T-helper 2 cell treated with Interferon-gamma antibody and Interleukin-4, amounts not matched to agents 5 μg/mL and 100 μg/mL, for 36 hours (primary cell): ENCODE results near the gene HAVCR2.

Experiments used
- DNase-seq: peaks from one replicate; pipeline ENCODE4 v3.0.0; 2021; ENCODE audit warnings: low spot score
- H3K27ac Mint-ChIP-seq: one replicate; pipeline ENCODE4 v1.8.0; 2021; ENCODE audit warnings: mild to moderate bottlenecking, mixed read lengths
- H3K27me3 Mint-ChIP-seq: one replicate; pipeline ENCODE4 v1.8.0; 2021; ENCODE audit warnings: low read depth, mixed read lengths
- H3K36me3 Mint-ChIP-seq: one replicate; pipeline ENCODE4 v1.8.0; 2021; ENCODE audit warnings: low read depth, mixed read lengths
- H3K4me1 Mint-ChIP-seq: one replicate; pipeline ENCODE4 v1.8.0; 2021; ENCODE audit warnings: low read depth, mixed read lengths
- H3K4me3 Mint-ChIP-seq: one replicate; pipeline ENCODE4 v1.8.0; 2022; ENCODE audit warnings: mild to moderate bottlenecking, moderate library complexity, mixed read lengths
- H3K9me3 Mint-ChIP-seq: one replicate; pipeline ENCODE4 v1.8.0; 2021; ENCODE audit warnings: mixed read lengths

Gene HAVCR2

DNA sequence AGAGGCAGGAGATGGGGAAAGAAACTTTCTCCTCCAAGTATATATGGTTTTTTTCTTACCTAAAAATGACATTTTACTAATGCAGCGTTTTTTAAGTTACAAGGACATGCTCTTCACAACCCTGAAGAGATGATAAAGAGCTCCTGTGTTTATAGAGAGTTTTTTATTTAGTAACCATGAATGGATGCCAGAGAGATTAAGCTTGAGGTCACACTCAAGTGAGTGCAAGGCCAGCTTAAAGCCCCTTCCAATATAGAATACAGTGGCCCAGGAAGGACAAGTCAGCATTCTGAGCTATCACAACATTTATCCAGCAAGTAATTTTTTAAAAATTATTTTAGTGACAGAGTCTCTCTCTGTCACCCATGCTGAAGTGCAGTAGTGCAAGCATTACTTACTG is 6.7 kb upstream of the HAVCR2 start:
- Mint-ChIP-seq H3K36me3 (peaks cover 1% of the 10 kb centered on the region), H3K9me3 (peaks cover 3% of the 10 kb centered on the region), H3K4me1 (peaks cover 33% of the 10 kb centered on the region), H3K27ac (no peak overlapping the region), H3K27me3 (no peaks in the 10 kb centered on the region), H3K4me3 (no peak overlapping the region)
- DNase-seq = no peak

DNA sequence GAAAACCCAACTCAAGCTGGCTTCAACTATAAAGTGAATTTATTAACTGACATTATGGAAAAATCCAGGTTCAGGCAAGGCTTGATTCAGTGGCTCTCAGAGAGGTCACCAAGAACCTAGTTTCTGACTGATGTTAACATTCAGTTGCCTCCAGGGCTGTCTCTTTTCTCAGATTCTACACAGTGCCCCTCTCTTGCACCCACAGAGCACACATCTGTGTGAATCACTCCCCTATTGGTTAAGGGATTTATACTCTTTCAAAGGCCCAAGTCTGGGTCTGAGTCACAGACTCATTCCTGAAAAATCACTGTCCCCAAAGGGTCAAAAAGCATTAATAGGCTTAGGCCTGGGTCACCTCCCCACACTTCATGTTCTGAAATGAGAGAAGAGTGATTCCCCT is 6.2 kb upstream of the HAVCR2 start:
- Mint-ChIP-seq H3K9me3 (peaks cover 3% of the 10 kb centered on the region), H3K4me3 (no peak overlapping the region), H3K27me3 (no peaks in the 10 kb centered on the region), H3K27ac (no peak overlapping the region), H3K36me3 (peaks cover 1% of the 10 kb centered on the region), H3K4me1 (peaks cover 34% of the 10 kb centered on the region)
- DNase-seq = no peak

GRCh38 chr5:157113002-157113401 is 4.2 kb upstream of the HAVCR2 start:
- Mint-ChIP-seq H3K4me3 (peak overlapping the region; percentile 21), H3K9me3 (no peaks in the 10 kb centered on the region), H3K27ac (peak overlapping the region; percentile 46), H3K27me3 (no peaks in the 10 kb centered on the region), H3K36me3 (peaks cover 6% of the 10 kb centered on the region), H3K4me1 (peaks cover 50% of the 10 kb centered on the region)
- DNase-seq = no peak

- Mint-ChIP-seq H3K36me3 (peaks cover 29% of the 10 kb centered on the region), H3K27me3 (no peaks in the 10 kb centered on the region), H3K4me1 (peaks cover 52% of the 10 kb centered on the region), H3K27ac (peak overlapping the region; percentile 95), H3K4me3 (peak overlapping the region; percentile 92), H3K9me3 (no peaks in the 10 kb centered on the region)
- peak; percentile 50 for DNase-seq
These were observed 900 bp upstream of the HAVCR2 start for GRCh38 chr5:157109744-157110143.

DNA sequence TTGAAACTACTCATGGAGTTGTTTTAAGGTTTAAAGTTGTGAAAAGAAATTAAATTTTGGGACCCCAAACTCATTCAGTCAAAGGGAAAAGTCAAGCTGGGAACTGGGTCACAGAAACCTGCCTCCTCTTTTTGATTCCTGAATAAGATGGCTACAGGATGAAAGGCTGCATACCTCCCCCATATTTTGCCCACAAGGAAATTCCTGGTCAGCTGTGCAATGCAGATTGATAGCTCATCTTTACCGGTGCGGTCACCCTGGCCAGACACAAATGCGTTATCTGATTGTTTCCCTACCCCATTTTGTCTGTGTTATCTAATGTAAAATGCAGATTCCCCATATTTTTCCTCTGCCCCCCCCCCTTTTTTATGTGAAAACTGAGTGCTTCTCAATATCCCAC is 1.3 kb downstream of the HAVCR2 start:
- peaks cover 44% of the 10 kb centered on the region for H3K36me3 Mint-ChIP-seq
- no peaks in the 10 kb centered on the region for H3K9me3 Mint-ChIP-seq
- H3K4me3 Mint-ChIP-seq = peak overlapping the region; percentile 92
- peaks cover 49% of the 10 kb centered on the region for H3K4me1 Mint-ChIP-seq
- DNase-seq = no peak
- H3K27ac Mint-ChIP-seq = peak overlapping the region; percentile 58
- no peaks in the 10 kb centered on the region for H3K27me3 Mint-ChIP-seq

GRCh38 chr5:157106630-157107461 is 2.0 kb downstream of the HAVCR2 start:
- peaks cover 49% of the 10 kb centered on the region for H3K36me3 Mint-ChIP-seq
- H3K27me3 Mint-ChIP-seq = no peaks in the 10 kb centered on the region
- H3K27ac Mint-ChIP-seq = peak overlapping the region; percentile 58
- peak overlapping the region; percentile 92 for H3K4me3 Mint-ChIP-seq
- peaks cover 49% of the 10 kb centered on the region for H3K4me1 Mint-ChIP-seq
- H3K9me3 Mint-ChIP-seq = no peaks in the 10 kb centered on the region
- DNase-seq = peak; percentile 43

DNA sequence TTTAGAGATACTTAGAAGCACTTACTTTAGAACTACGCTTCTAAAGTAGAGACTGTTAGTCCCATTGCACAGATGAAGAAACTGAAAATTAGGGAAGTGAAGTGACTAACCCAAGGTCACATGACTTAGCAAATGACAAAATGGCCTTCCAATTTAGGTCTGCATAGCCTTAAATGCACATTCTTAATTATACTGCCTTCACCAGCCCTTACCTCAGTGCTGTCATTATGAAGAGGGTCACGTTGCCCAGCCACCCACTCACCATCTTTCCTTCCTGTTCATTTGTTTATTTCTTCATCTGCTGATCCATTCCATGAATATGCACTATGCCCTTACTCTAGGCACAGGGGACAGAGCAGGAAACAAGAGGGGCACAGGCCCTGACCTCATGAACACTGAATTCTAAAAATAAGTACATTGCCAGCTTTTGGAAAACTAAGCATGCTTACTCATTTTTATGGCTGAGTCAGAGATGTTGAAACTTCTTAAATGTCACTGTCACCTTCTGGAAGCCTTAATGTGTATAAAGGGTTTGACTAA is 8.6 kb downstream of the HAVCR2 start:
- H3K27me3 Mint-ChIP-seq = no peaks in the 10 kb centered on the region
- peaks cover 59% of the 10 kb centered on the region for H3K36me3 Mint-ChIP-seq
- H3K9me3 Mint-ChIP-seq = no peaks in the 10 kb centered on the region
- peak overlapping the region; percentile 2 for H3K4me3 Mint-ChIP-seq
- H3K4me1 Mint-ChIP-seq = peaks cover 24% of the 10 kb centered on the region
- DNase-seq = peak; percentile 65
- peak overlapping the region; percentile 73 for H3K27ac Mint-ChIP-seq

DNA sequence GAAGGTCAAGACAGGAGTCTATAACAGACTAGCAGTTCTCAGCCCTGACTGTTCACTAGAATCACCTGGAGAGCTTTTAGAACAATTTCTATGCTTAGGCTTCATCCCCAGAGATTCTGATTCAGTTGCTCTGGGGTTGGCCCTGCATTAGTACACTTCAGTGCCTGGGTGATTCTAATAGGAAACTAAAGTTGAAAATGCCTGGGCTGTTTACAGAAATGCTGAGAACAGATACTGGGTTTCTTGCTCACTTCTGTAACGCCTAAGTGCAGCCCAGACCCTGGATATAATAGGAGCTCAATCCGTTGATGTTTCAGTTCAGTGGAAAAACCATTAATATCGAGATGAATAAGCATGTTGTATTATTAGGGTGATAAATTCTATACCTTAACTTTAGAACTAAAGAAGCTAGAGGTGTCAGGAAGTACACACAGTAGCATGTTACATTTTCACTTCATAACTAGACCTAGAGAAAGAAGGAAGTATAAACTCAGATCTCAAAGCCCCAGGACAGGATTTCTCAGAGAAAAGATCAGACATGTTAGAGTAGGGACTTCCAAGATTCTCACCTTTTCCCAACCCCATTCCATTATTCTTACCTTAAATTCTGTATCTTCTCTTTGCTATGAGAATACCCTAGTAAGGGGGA is 20.4 kb downstream of the HAVCR2 start:
- H3K36me3 Mint-ChIP-seq = peaks cover 73% of the 10 kb centered on the region
- no peak overlapping the region for H3K4me3 Mint-ChIP-seq
- H3K27ac Mint-ChIP-seq = no peak overlapping the region
- no peaks in the 10 kb centered on the region for H3K9me3 Mint-ChIP-seq
- peaks cover 5% of the 10 kb centered on the region for H3K4me1 Mint-ChIP-seq
- H3K27me3 Mint-ChIP-seq = no peaks in the 10 kb centered on the region
- no peak for DNase-seq

- H3K27ac Mint-ChIP-seq = no peak overlapping the region
These were observed 22.0 kb downstream of the HAVCR2 start for GRCh38 chr5:157086751-157087359.

GRCh38 chr5:157085930-157086329 is 22.9 kb downstream of the HAVCR2 start:
- DNase-seq = no peak
- Mint-ChIP-seq H3K4me1 (peaks cover 7% of the 10 kb centered on the region), H3K36me3 (peaks cover 72% of the 10 kb centered on the region), H3K9me3 (no peaks in the 10 kb centered on the region), H3K27ac (no peak overlapping the region), H3K27me3 (no peaks in the 10 kb centered on the region), H3K4me3 (no peak overlapping the region)

More at GRCh38 chr5:157086751-157087359, 22.0 kb downstream of the HAVCR2 start:
- Mint-ChIP-seq H3K36me3 (peaks cover 78% of the 10 kb centered on the region), H3K9me3 (no peaks in the 10 kb centered on the region), H3K27me3 (no peaks in the 10 kb centered on the region), H3K4me3 (no peak overlapping the region), H3K4me1 (peaks cover 7% of the 10 kb centered on the region)
- no peak for DNase-seq

DNA sequence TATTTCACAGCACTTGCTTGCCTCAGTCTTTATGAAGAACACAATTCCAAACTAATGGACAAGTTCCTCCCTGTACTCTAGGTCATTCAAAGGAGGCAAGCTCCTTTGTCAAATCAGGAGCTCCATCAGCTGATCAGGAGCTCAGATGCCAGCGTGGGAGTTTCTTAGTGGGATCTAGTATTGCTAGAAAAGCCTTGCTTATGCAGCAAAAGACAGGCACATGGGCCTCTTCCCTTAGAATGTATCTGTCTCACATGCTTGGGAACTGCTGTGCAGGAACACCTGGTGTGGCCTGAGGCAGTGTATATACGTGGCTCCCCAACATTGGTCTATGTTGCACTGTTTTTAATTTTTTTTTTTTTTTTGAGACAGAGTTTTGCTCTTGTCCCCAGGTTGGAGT is 28.6 kb downstream of the HAVCR2 start:
- H3K27ac Mint-ChIP-seq = no peak overlapping the region
- H3K4me1 Mint-ChIP-seq = peaks cover 17% of the 10 kb centered on the region
- H3K27me3 Mint-ChIP-seq = no peaks in the 10 kb centered on the region
- no peak overlapping the region for H3K4me3 Mint-ChIP-seq
- H3K9me3 Mint-ChIP-seq = peaks cover 5% of the 10 kb centered on the region
- no peak for DNase-seq
- H3K36me3 Mint-ChIP-seq = peaks cover 25% of the 10 kb centered on the region

DNA sequence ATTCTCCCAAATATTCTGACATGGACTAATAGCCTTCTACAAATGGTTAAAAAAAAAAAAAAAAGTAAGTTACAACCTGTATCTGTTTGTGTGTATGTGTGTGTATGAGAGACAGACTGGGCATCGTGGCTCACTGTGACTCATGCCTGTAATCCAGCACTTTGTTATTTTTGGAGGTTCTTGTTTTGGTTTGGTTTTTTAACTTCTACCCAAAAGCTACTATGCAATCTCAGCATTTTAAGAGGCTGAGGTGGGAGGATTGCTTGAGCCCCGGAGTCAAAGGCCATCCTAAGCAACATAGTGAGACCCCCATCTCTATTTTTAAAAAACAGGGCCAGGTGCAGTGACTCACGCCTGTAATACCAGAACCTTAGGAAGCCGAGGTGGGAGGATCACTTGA is 32.3 kb downstream of the HAVCR2 start:
- Mint-ChIP-seq H3K4me3 (peak overlapping the region; percentile 0), H3K36me3 (peaks cover 9% of the 10 kb centered on the region), H3K27me3 (no peaks in the 10 kb centered on the region), H3K9me3 (peaks cover 9% of the 10 kb centered on the region), H3K4me1 (peaks cover 43% of the 10 kb centered on the region), H3K27ac (peak overlapping the region; percentile 4)
- peak; percentile 22 for DNase-seq

DNA sequence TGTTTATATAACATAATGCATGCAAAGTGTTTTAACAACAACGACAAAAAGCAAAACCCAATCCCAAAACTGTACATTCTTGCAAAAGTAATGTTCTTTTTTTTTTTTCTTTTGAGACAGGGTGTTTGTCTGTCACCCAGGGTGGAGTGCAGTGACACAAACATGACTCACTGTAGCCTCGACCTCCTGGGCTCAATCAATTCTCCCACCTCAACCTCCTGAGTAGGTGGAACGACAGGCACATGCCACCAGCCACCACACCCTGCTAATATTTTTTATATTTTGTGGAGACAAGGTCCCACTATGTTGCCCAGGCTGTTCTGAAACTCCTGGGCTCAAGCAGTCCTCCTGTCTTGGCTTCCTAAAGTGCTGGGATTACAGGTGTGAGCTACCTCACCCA is 36.3 kb downstream of the HAVCR2 start:
- peaks cover 9% of the 10 kb centered on the region for H3K9me3 Mint-ChIP-seq
- H3K36me3 Mint-ChIP-seq = peaks cover 9% of the 10 kb centered on the region
- H3K4me3 Mint-ChIP-seq = peak overlapping the region; percentile 4
- H3K4me1 Mint-ChIP-seq = peaks cover 41% of the 10 kb centered on the region
- H3K27me3 Mint-ChIP-seq = no peaks in the 10 kb centered on the region
- peak; percentile 18 for DNase-seq
- H3K27ac Mint-ChIP-seq = peak overlapping the region; percentile 33

DNA sequence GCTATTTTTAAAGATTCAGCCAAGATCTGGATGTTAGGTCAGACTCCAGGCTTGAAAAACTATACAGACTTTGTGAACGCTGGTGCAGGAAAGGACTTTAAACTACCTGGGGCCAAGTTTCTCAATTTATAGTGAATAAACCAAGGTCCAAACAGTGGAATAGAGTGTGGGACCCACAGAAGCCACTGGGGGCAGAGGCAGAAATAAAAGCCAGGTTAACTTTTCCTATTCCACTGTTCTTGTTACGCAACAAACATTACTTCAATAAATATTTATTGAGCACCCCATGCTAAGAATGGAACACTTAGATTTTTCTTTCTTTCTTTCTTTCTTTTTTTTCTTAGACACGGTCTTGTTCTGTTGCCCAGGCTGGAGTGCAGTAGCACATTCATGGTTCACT is 38.9 kb downstream of the HAVCR2 start:
- no peak overlapping the region for H3K4me3 Mint-ChIP-seq
- H3K36me3 Mint-ChIP-seq = peaks cover 5% of the 10 kb centered on the region
- peaks cover 30% of the 10 kb centered on the region for H3K4me1 Mint-ChIP-seq
- no peak for DNase-seq
- no peaks in the 10 kb centered on the region for H3K27me3 Mint-ChIP-seq
- H3K27ac Mint-ChIP-seq = no peak overlapping the region
- peaks cover 4% of the 10 kb centered on the region for H3K9me3 Mint-ChIP-seq
